D721Med (cell line): ENCODE data around the gene TMEM61.

Experiments
- DNase-seq: peaks from one replicate; pipeline ENCODE4 v3.0.0; 2011; ENCODE audit warnings: low spot score; ENCODE audit not compliant: insufficient read length
- FAIRE-seq: peaks from 2 replicates; lab custom pipeline; 2011; peaks lifted over from hg19 to GRCh38; lab: Jason Lieb, UNC
- CTCF ChIP-seq: IDR thresholded peaks from 2 replicates; pipeline ENCODE4 v1.5.1; 2012; ENCODE audit warnings: mild to moderate bottlenecking, control low read depth; ENCODE audit not compliant: insufficient read depth; ENCODE audit errors: missing control alignments

The TMEM61 gene

GRCh38 chr1:54989968-54990810 lies 9.8 kb downstream of the TMEM61 start:
- no peak for TF ChIP-seq CTCF
- DNase-seq (no peak), FAIRE-seq (no peak)

GRCh38 chr1:54990916-54991315 lies 10.5 kb downstream of the TMEM61 start:
- no peak for DNase-seq
- no peak for FAIRE-seq
- no peak for TF ChIP-seq CTCF

GRCh38 chr1:54991939-54992338 lies 11.5 kb downstream of the TMEM61 start:
- no peak for TF ChIP-seq CTCF
- DNase-seq (no peak), FAIRE-seq (no peak)

- DNase-seq: no peak
- no peak for TF ChIP-seq CTCF
- no peak for FAIRE-seq
Observed at GRCh38 chr1:54993140-54993539, 12.7 kb downstream of the TMEM61 start.

GRCh38 chr1:54994355-54994990 lies 14.0 kb downstream of the TMEM61 start:
- TF ChIP-seq CTCF: no peak
- DNase-seq (no peak), FAIRE-seq (no peak)

- TF ChIP-seq CTCF: no peak
- FAIRE-seq (no peak), DNase-seq (no peak)
Observed at GRCh38 chr1:54995013-54995760, 14.8 kb downstream of the TMEM61 start.
